DND-41 (cell line): ENCODE data around the gene OR6B2.

Source experiments
- ATAC-seq: fragments of 200-7000 bp; cut with Tn5 transposase; 3 replicates; pipeline ENCODE4 v1.9.1; 2021; ENCODE audit warnings: low read depth; ENCODE audit not compliant: insufficient read depth
- DNase-seq: peaks from one replicate; pipeline ENCODE4 v3.0.0-alpha.2; 2020
- H2AFZ ChIP-seq: 2 replicates; pipeline ENCODE4 v1.6.0; 2012; ENCODE audit warnings: low read depth, low read length
- H3K27ac ChIP-seq: 2 replicates; pipeline ENCODE4 v1.5.1; 2012; ENCODE audit warnings: low read length, inconsistent platforms
- H3K27me3 ChIP-seq: fragments of 200-600 bp; sonication (generic); 2 replicates; pipeline ENCODE4 v1.6.0; 2012; ENCODE audit warnings: low read length, mild to moderate bottlenecking, inconsistent platforms; ENCODE audit not compliant: insufficient read depth, poor library complexity
- H3K36me3 ChIP-seq: 2 replicates; pipeline ENCODE4 v1.5.1; 2012; ENCODE audit warnings: low read length, inconsistent platforms; ENCODE audit not compliant: insufficient read depth
- H3K4me1 ChIP-seq: 2 replicates; pipeline ENCODE4 v1.5.1; 2012; ENCODE audit warnings: mild to moderate bottlenecking, low read length; ENCODE audit not compliant: insufficient read depth
- H3K4me2 ChIP-seq: 2 replicates; pipeline ENCODE4 v1.6.0; 2012; ENCODE audit warnings: mild to moderate bottlenecking, moderate library complexity, low read length, inconsistent platforms; ENCODE audit not compliant: insufficient read depth
- H3K4me3 ChIP-seq, 2 experiments: fragments of 200-600 bp in 1 of 2; shearing (Covaris generic) in 1 of 2; 2 replicates each; pipeline ENCODE4 v1.5.1; 2012 to 2016; ENCODE audit warnings: inconsistent platforms in 2 of 2, low read length in 2 of 2, mild to moderate bottlenecking in 2 of 2, low read depth in 1 of 2, moderate library complexity in 1 of 2
- H3K79me2 ChIP-seq: 2 replicates; pipeline ENCODE4 v1.6.0; 2012; ENCODE audit warnings: low read length, inconsistent platforms; ENCODE audit not compliant: insufficient read depth
- H3K9ac ChIP-seq: 2 replicates; pipeline ENCODE4 v1.6.0; 2012; ENCODE audit warnings: low read depth, mild to moderate bottlenecking, inconsistent platforms, low read length, moderate library complexity
- H3K9me3 ChIP-seq: 2 replicates; pipeline ENCODE4 v1.5.1; 2012; ENCODE audit warnings: low read length, moderate library complexity, mild to moderate bottlenecking, inconsistent platforms; ENCODE audit not compliant: insufficient read depth, severe bottlenecking
- H4K20me1 ChIP-seq: 2 replicates; pipeline ENCODE4 v1.6.0; 2012; ENCODE audit warnings: low read length; ENCODE audit not compliant: insufficient read depth
- EZH2 ChIP-seq: IDR thresholded peaks from 3 replicates; pipeline ENCODE4 v1.6.1; 2012; ENCODE audit warnings: borderline replicate concordance, low read depth, mild to moderate bottlenecking, moderate library complexity, low read length, inconsistent platforms; ENCODE audit not compliant: severe bottlenecking
- TF ChIP-seq, protein P1 (sequence below): IDR thresholded peaks from 2 replicates; pipeline ENCODE4 v1.5.1; 2012; ENCODE audit warnings: borderline replicate concordance, low read length, moderate library complexity, mild to moderate bottlenecking; ENCODE audit not compliant: poor library complexity, severe bottlenecking; ENCODE audit errors: extremely low read depth

The OR6B2 gene

GRCh38 chr2:239991689-239992314, 38.4 kb downstream of the OR6B2 start:
- peak; percentile 91 for ATAC-seq
- DNase-seq = peak; percentile 52
- no peak overlapping the region for H3K4me3 ChIP-seq
- no peaks in the 10 kb centered on the region for H3K9me3 ChIP-seq
- peak overlapping the region; percentile 37 for H3K9ac ChIP-seq
- H2AFZ ChIP-seq = no peak overlapping the region
- peaks cover 38% of the 10 kb centered on the region for H3K79me2 ChIP-seq
- no peaks in the 10 kb centered on the region for H3K27me3 ChIP-seq
- peak overlapping the region; percentile 77 for H3K27ac ChIP-seq
- no peak for TF ChIP-seq EZH2
- TF ChIP-seq, protein P1, sequence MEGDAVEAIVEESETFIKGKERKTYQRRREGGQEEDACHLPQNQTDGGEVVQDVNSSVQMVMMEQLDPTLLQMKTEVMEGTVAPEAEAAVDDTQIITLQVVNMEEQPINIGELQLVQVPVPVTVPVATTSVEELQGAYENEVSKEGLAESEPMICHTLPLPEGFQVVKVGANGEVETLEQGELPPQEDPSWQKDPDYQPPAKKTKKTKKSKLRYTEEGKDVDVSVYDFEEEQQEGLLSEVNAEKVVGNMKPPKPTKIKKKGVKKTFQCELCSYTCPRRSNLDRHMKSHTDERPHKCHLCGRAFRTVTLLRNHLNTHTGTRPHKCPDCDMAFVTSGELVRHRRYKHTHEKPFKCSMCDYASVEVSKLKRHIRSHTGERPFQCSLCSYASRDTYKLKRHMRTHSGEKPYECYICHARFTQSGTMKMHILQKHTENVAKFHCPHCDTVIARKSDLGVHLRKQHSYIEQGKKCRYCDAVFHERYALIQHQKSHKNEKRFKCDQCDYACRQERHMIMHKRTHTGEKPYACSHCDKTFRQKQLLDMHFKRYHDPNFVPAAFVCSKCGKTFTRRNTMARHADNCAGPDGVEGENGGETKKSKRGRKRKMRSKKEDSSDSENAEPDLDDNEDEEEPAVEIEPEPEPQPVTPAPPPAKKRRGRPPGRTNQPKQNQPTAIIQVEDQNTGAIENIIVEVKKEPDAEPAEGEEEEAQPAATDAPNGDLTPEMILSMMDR = peak; percentile 91
- no peaks in the 10 kb centered on the region for H4K20me1 ChIP-seq
- H3K4me1 ChIP-seq = peaks cover 25% of the 10 kb centered on the region
- H3K36me3 ChIP-seq = peaks cover 52% of the 10 kb centered on the region
- H3K4me2 ChIP-seq = no peak overlapping the region

DNA sequence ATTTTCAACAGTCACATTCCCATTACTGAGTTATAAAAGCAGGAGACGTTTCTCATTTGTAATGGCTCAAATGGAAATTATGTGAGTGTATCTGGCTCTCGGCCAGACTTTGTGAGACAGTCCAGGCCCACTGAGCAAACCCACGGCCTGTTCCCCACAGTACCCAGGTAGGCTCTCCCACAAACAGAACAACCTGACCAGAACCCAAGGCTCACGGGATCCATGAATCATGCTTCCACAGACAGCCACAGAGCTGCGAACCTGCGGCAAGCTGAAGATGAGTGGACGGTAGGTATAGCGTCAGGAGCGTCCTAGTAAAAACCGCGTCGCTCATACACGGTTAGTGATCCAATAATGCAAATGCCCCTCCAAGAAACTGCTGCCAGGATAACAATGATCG, 39.3 kb downstream of the OR6B2 start:
- TF ChIP-seq, protein P1 = no peak
- TF ChIP-seq EZH2 = no peak
- no peak overlapping the region for H3K4me2 ChIP-seq
- H2AFZ ChIP-seq = no peak overlapping the region
- ATAC-seq (no peak; the same call in 2 of the 3 replicates), DNase-seq (no peak)
- H3K9ac ChIP-seq = peak overlapping the region; percentile 37
- no peak overlapping the region for H3K4me3 ChIP-seq
- no peaks in the 10 kb centered on the region for H3K27me3 ChIP-seq
- peaks cover 4% of the 10 kb centered on the region for H3K9me3 ChIP-seq
- peak overlapping the region; percentile 77 for H3K27ac ChIP-seq
- H3K79me2 ChIP-seq = peaks cover 43% of the 10 kb centered on the region
- H3K36me3 ChIP-seq = peaks cover 60% of the 10 kb centered on the region
- peaks cover 33% of the 10 kb centered on the region for H3K4me1 ChIP-seq
- H4K20me1 ChIP-seq = no peaks in the 10 kb centered on the region

DNA sequence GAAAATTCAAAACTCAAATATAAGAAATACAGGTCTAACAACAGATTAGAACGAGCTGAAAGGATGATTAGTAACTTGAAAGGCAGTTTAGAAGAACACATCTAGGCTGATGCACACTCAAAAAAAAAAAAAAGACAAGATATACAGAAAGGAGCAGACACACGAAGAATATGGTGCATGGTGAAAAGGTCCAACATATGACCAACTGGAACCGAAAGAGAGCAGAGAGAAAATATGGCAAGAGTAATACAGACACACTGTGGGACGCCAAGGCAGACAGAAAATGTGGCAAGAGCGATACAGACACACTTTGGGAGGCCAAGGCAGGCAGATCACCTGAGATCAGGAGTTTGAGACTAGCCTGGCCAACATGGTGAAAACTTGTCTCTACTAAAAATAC, 44.9 kb downstream of the OR6B2 start:
- H3K36me3 ChIP-seq = peaks cover 64% of the 10 kb centered on the region

More for the DNA sequence above, 44.9 kb downstream of the OR6B2 start:
- H3K79me2 ChIP-seq = peaks cover 43% of the 10 kb centered on the region
- H2AFZ ChIP-seq = no peak overlapping the region
- H3K27ac ChIP-seq = peak overlapping the region; percentile 99
- peak overlapping the region; percentile 57 for H3K4me2 ChIP-seq
- H3K4me3 ChIP-seq = peak overlapping the region in 1 of 2 experiments; percentile 23; a peak in 1 of 4 replicates
- DNase-seq (no peak), ATAC-seq (no peak)
- TF ChIP-seq, protein P1 = no peak
- no peak for TF ChIP-seq EZH2
- H3K27me3 ChIP-seq = no peaks in the 10 kb centered on the region
- peaks cover 60% of the 10 kb centered on the region for H3K4me1 ChIP-seq
- H3K9me3 ChIP-seq = peaks cover 6% of the 10 kb centered on the region
- H3K9ac ChIP-seq = peak overlapping the region; percentile 66
- no peaks in the 10 kb centered on the region for H4K20me1 ChIP-seq
